ENCODE results near the gene ANAPC1. TPM values are rescaled to one million over a fixed set of nuclear protein-coding genes. Genes with fewer than 3 reads are reported as not detected.
"Not testable (repeated sequence)": the region's sequence is repeated elsewhere in the genome, so short reads cannot be mapped to it uniquely, and the experiment has no call there.

The ANAPC1 gene
- total and polyA plus RNA-seq, 10 donors: 7.0 to 82.2 (median 47.7) TPM

DNA sequence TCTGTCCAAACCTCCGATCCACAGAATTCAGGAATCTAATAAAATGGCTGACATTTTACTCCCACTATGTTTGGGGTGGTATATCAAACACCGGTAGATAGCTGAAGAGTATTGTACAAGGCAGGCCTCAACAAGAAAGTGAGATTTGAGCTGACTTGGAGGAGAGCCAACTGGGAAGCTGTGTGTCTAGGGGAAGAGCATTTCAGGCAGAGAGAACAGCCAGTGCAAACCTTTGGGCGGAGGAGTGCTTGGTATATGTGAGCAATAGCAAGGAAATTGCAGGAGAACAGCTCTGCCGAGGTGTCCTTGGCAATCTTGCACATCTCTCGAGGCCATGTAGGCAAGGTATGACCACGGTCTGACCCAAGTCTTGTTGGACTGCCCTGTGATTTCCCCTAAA, 12.6 kb upstream of the ANAPC1 start:
- TF ChIP-seq POLR2AphosphoS5 (IDR thresholded peaks at IDR 0.05): no peak
- no peaks in the 10 kb centered on the region for H3K36me3 ChIP-seq
- peaks cover 4 to 58% (median 38%) of the 10 kb centered on the region in 6 donors for H3K4me1 ChIP-seq
- H3K4me3 ChIP-seq: peak overlapping the region in 1 of 8 donors; percentile 19
- peaks cover 0 to 35% (median 5%) of the 10 kb centered on the region in 7 donors for H3K27me3 ChIP-seq (replicated peaks in 1 of 7)
- H3K27ac ChIP-seq: peak overlapping the region in 3 of 8 donors; percentile 10 to 23 (median 14)
- no peaks in the 10 kb centered on the region for H3K9me3 ChIP-seq
- 79 to 89% (median 85%) methylated on average over 6 of the region's 6 CpGs for WGBS, 5 donors
- intact Hi-C loops (cut with DNase I; ENCODE audit: low total_unique reads): no loop called here
- no peak for DNase-seq

DNA sequence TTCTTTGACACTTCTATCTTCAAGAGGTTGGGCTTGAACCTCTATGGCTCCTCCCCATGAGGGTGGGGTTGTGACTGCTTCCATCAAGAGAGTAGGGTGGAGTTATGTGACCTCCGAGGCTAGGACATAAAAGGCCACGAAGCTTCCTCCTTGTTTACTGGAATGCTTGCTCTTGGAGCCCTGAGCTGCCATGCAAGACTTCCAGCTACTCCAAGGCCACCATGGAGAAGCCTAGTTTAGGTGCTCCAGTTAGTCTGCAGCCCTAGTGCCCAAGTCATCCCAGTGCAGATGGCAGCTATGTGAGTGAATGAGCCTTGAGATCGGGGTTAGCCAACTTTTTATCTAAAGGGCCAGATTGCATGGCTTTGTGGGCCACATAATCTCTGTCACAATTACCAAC, 12.0 kb upstream of the ANAPC1 start:
- intact Hi-C loops (cut with DNase I; ENCODE audit: low total_unique reads): no loop called here
- H3K36me3 ChIP-seq: no peaks in the 10 kb centered on the region
- WGBS, 5 donors: 51 to 61% (median 57%) methylated on average over 3 of the region's 3 CpGs

GRCh38 chr2:111884592-111884964, 585 bp upstream of the ANAPC1 start:
- no peaks in the 10 kb centered on the region for H3K9me3 ChIP-seq
- WGBS, 5 donors: 12 to 20% (median 18%) methylated on average over 11 of the region's 11 CpGs
- H3K27me3 ChIP-seq (replicated peaks in 1 of 7): no peaks in the 10 kb centered on the region
- H3K36me3 ChIP-seq: peaks cover 0 to 11% (median 7%) of the 10 kb centered on the region in 6 donors
- peaks cover 3 to 33% (median 24%) of the 10 kb centered on the region in 6 donors for H3K4me1 ChIP-seq
- TF ChIP-seq POLR2A (IDR thresholded peaks at IDR 0.05) (no peak), POLR2AphosphoS5 (IDR thresholded peaks at IDR 0.05) (no peak), CTCF (IDR thresholded peaks at IDR 0.05 in 8 of 11, conservative IDR thresholded peaks at IDR 0.05 in 3 of 11) (no peak)
- H3K4me3 ChIP-seq: peak overlapping the region; percentile 92 to 100 (median 100)
- DNase-seq: no peak
- intact Hi-C loops (cut with DNase I; ENCODE audit: low total_unique reads): no loop called here
- peak overlapping the region; percentile 84 to 92 (median 89) for H3K27ac ChIP-seq

More for the DNA sequence above, 12.0 kb upstream of the ANAPC1 start:
- H3K27me3 ChIP-seq (replicated peaks in 1 of 7): peaks cover 0 to 35% (median 5%) of the 10 kb centered on the region in 7 donors
- H3K4me3 ChIP-seq: peak overlapping the region in 1 of 8 donors; percentile 19
- H3K9me3 ChIP-seq: no peaks in the 10 kb centered on the region
- peaks cover 4 to 53% (median 36%) of the 10 kb centered on the region in 6 donors for H3K4me1 ChIP-seq
- no peak for DNase-seq
- peak overlapping the region in 3 of 8 donors; percentile 10 to 23 (median 14) for H3K27ac ChIP-seq
- peak in 1 of 3 donors; percentile 55 for TF ChIP-seq POLR2AphosphoS5 (IDR thresholded peaks at IDR 0.05)
- TF ChIP-seq CTCF (IDR thresholded peaks at IDR 0.05 in 8 of 11, conservative IDR thresholded peaks at IDR 0.05 in 3 of 11): no peak
- TF ChIP-seq POLR2A (IDR thresholded peaks at IDR 0.05): no peak

DNA sequence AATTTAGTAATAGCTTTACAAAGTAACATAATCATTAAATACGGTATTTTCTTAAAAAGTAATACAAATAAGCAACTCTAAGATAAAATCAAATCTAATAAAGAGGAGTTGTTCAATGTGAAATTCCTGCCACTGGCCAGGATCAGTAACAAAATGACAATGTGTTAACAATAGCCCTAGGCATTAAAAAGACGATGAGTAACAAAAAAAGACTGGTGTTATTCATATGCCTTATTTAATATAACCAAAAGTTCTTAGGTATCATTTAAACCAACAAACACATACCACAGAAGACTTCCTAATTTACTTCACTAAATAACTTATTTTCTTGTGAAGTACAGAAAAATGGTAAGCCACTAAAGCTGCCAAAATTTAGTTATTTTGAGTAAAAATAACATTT, 11.2 kb downstream of the ANAPC1 start:
- 91 to 98% (median 96%) methylated on average over 2 of the region's 2 CpGs for WGBS, 5 donors
- H3K4me1 ChIP-seq; intact Hi-C loops (cut with DNase I; ENCODE audit: low total_unique reads); H3K27ac ChIP-seq; H3K4me3 ChIP-seq; DNase-seq; H3K9me3 ChIP-seq; H3K27me3 ChIP-seq (replicated peaks in 1 of 7): not testable (repeated sequence)
- peaks cover 0 to 66% (median 8%) of the 10 kb centered on the region in 6 donors for H3K36me3 ChIP-seq

DNA sequence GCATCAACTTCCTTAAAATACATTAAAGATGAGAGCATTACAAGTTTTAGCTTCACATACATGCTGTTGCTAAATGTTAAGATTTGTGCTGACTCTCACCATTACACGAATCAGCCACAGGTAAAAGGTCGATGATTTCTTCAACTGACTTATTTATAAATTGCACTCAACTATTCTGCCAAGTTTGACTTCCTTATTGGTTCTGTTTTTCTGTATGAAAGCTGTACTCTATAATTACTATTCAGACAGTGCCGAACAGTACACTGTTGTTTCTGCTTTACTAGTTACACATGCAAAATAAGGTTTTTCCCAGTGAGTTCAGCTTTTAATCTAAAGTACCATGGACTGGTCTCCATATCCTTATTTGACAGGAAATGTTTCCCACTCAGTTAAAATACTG, 18.9 kb downstream of the ANAPC1 start:
- WGBS, 5 donors: 0 to 77% (median 72%) methylated on average over 1 to 3 of the region's 3 CpGs
- H3K27me3 ChIP-seq (replicated peaks in 1 of 7); H3K4me1 ChIP-seq: not testable (repeated sequence)

GRCh38 chr2:111860005-111860404, 24.0 kb downstream of the ANAPC1 start:
- intact Hi-C loops (cut with DNase I; ENCODE audit: low total_unique reads); H3K4me1 ChIP-seq; H3K9me3 ChIP-seq; H3K27me3 ChIP-seq (replicated peaks in 1 of 7); H3K4me3 ChIP-seq; DNase-seq; H3K27ac ChIP-seq: not testable (repeated sequence)
- peaks cover 0 to 76% (median 20%) of the 10 kb centered on the region in 6 donors for H3K36me3 ChIP-seq
- 31 to 71% (median 66%) methylated on average over 3 of the region's 3 CpGs for WGBS, 5 donors

More for the DNA sequence above, 18.9 kb downstream of the ANAPC1 start:
- H3K9me3 ChIP-seq; H3K4me3 ChIP-seq; intact Hi-C loops (cut with DNase I; ENCODE audit: low total_unique reads); H3K27ac ChIP-seq; DNase-seq: not testable (repeated sequence)
- H3K36me3 ChIP-seq: peaks cover 0 to 59% (median 10%) of the 10 kb centered on the region in 6 donors

GRCh38 chr2:111852544-111852943, 31.4 kb downstream of the ANAPC1 start:
- H3K4me1 ChIP-seq; H3K27me3 ChIP-seq (replicated peaks in 1 of 7); DNase-seq; H3K4me3 ChIP-seq; intact Hi-C loops (cut with DNase I; ENCODE audit: low total_unique reads); H3K27ac ChIP-seq; H3K9me3 ChIP-seq: not testable (repeated sequence)
- H3K36me3 ChIP-seq: peaks cover 0 to 76% (median 19%) of the 10 kb centered on the region in 6 donors
- 83 to 100% (median 88%) methylated on average over 3 of the region's 3 CpGs for WGBS, 5 donors

Measured in spleen (tissue), 11 donors.